ACHN (cell line): Measurements from ENCODE around the gene MISP.

Experiments
- DNase-seq: peaks from one replicate; pipeline ENCODE4 v3.0.0-alpha.2; 2015
- in situ Hi-C: cut with HindIII; loops from 2 replicates; pipeline ENCODE4 v1.10.0; 2017; ENCODE audit warnings: low sequenced_read_pairs, low pct_ligation_motif_present, low pct_unique_long_range_greater_than_20kb

The MISP gene

DNA sequence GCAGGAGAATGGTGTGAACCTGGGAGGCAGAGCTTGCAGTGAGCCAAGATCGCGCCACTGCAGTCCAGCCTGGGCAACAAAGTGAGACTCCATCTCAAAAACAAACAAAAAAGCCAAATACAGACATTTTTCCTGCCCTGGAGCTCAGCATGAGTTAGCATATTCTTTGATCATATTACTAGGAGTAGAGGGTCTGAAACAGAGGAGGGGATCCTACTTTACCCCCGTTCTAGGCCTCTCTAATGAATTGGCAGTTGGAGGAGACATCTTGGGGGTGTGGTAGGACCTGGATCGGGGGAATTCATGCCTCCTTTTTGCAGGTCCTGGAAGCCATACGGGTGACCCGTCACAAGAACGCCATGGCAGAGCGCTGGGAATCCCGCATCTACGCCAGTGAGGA is 12.3 kb downstream of the MISP start:
- in situ Hi-C loops: no loop called here
- no peak for DNase-seq

DNA sequence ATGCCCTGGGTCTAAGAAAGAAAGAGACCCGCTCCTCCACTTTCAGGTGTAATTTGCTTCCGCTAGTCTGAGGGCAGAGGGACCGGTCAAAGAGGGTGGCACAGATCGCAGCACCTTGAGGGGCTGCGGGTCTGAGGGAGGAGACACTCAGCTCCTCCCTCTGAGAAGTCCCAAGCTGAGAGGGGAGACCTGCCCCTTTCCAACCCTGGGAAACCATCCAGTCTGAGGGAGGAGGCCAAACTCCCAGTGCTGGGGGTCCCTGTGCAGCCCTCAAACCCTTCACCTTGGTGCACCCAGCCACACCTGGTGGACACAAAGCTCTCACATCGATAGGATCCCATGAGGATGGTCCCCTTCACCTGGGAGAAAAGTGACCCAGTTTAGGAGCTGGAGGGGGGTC is 13.0 kb downstream of the MISP start:
- in situ Hi-C loops: no loop called here
- no peak for DNase-seq

- DNase-seq: no peak
- in situ Hi-C loops: no loop called here
Observed at GRCh38 chr19:764301-764700, 13.4 kb downstream of the MISP start.

GRCh38 chr19:765179-765738 is 14.3 kb downstream of the MISP start:
- in situ Hi-C loops: no loop called here
- DNase-seq: no peak

DNA sequence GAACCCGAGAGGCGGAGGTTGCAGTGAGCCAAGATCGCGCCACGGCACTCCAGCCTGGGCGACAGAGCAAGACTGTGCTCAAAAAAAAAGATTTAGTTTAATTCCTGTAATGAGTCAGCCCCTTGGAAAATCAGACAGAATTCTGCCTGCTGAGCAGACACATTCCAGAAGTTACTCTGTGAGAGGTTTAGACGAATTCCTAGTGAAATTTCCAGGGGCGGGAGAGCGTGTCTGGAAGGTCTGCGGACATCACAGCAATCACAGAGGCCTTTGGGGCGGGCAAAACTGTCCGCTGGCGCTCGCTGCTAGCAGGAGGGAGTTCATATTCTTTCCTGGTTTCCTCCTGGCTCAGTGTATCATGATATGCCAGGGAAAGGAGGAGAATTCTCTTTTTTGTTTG is 17.5 kb downstream of the MISP start:
- DNase-seq: peak; percentile 90
- in situ Hi-C loops: no loop called here

GRCh38 chr19:769616-770015 is 18.7 kb downstream of the MISP start:
- in situ Hi-C loops: no loop called here
- DNase-seq: no peak

GRCh38 chr19:771332-771785 is 20.4 kb downstream of the MISP start:
- peak; percentile 64 for DNase-seq
- in situ Hi-C loops: no loop called here

GRCh38 chr19:772063-772462 is 21.2 kb downstream of the MISP start:
- in situ Hi-C loops: no loop called here
- no peak for DNase-seq

GRCh38 chr19:772730-773436 is 22.0 kb downstream of the MISP start:
- peak; percentile 70 for DNase-seq
- in situ Hi-C loops: no loop called here

DNA sequence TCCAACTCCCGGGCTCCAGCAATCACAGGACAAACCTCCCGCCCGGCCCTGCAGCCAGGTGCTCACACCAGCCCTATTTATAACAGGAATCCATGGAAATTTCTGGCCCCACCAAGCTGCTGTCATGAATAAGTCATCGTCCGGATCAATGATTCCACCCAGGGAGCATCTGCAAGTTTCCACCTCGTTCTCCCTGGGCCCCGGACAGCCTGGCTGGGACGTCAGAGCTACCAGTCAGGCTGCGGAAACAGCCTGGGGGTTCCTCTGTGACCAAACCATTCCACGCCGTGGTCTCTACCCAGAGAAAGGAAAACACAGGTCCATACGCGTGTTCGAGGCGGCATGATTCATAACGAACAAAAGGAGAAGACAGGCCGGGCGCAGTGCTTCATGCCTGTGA is 25.6 kb downstream of the MISP start:
- DNase-seq: no peak
- in situ Hi-C loops: no loop called here

- peak; percentile 51 for DNase-seq
- in situ Hi-C loops: no loop called here
Observed at GRCh38 chr19:778910-779653, 28.2 kb downstream of the MISP start.

DNA sequence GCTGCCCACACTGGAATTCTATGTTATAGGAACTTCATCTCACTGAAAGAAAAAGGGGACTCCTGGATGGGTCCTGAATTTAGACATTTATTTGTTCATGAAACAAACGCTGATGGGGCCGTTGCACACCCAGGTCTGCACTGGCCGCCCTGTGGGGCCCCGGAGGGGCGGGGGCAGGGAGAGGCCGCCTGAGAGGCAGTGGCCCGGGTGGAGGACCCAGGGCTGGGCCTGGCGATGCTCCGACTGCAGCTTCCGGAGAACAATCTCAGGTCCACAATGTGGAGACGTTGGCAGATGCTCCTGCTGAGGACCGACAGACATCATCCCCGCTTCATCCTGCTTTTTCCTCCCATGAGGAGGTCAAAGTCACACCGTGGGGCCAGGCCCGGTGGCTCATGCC is 30.0 kb downstream of the MISP start:
- no peak for DNase-seq
- in situ Hi-C loops: no loop called here

DNA sequence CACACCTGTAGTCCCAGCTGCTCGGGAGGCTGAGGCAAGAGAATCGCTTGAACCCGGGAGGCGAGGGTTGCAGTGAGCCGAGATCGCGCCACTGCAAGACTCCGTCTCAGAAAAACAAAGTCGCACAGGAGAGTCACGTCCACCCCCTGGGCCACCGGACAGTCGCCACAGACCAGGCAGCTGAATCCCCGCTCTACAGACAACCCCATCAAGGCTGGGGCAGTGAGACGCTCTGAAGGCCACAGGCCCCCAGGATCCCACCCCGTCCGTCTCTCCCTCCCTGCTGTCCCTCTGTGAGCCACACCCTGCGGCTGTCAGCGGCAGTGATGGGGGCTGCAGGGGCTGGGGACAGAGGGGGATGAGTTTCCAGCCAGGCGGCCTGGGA is 30.9 kb downstream of the MISP start:
- in situ Hi-C loops: no loop called here
- no peak for DNase-seq

GRCh38 chr19:782185-782877 is 31.4 kb downstream of the MISP start:
- in situ Hi-C loops: no loop called here
- peak; percentile 76 for DNase-seq

GRCh38 chr19:782878-783668 is 32.2 kb downstream of the MISP start:
- DNase-seq: peak; percentile 26
- in situ Hi-C loops: no loop called here

DNA sequence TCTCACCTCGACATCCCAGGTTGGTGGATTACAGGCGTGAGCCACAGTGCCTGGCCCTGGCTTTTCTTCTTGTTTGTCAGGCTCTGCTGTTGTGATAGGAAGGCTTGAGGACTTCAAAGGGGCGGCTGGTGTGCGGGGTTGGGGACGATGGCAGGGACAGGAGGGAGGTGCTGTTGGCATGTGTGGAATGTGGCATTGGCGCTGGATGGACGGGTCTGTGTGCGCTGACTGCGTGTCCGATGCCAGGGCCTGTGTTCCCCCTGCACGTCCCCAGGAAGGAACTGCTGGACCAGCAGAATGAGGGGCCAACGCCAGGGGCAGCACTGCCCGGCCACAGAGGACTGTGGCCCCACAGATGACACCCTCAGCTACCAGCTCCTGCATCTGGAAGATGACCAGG is 33.6 kb downstream of the MISP start:
- no peak for DNase-seq
- in situ Hi-C loops: no loop called here

DNA sequence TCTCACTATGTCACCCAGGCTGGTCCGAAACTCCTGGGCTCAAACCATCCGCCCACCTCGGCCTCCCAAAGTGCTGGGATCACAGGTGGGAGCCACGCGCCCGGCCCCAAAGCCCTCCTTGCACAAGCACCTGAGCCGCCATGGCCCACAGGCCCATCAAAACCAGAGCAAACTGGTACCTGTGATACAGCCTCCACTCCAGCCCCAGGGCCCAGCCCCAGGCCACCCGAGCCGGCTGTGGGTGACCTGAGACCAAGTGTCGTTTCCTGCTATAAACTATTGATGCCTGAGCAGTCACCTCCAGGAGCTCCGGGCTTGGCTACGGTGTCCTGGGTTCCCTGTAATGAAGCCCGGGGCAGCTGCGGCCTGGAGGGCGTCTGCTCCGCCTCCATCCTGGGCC is 36.6 kb downstream of the MISP start:
- in situ Hi-C loops: no loop called here
- no peak for DNase-seq

- in situ Hi-C loops: no loop called here
- DNase-seq: no peak
Observed at GRCh38 chr19:788686-788982, 37.7 kb downstream of the MISP start.
